Endothelial cell (in vitro differentiated cells): Measurements from ENCODE around the gene PTTG2. TPM values are rescaled to one million over a fixed set of nuclear protein-coding genes. Genes with fewer than 3 reads are reported as not detected.

ENCODE experiments used
- DNase-seq: peaks from one replicate; pipeline ENCODE4 v3.0.0; 2021; ENCODE audit warnings: low spot score
- H3K27ac Mint-ChIP-seq: one replicate; pipeline ENCODE4 v1.8.0; 2021; ENCODE audit warnings: mixed read lengths, inconsistent platforms; ENCODE audit not compliant: unreplicated experiment
- H3K27me3 Mint-ChIP-seq: one replicate; pipeline ENCODE4 v1.8.0; 2021; ENCODE audit warnings: mild to moderate bottlenecking, moderate library complexity, mixed read lengths, inconsistent platforms; ENCODE audit not compliant: unreplicated experiment
- H3K36me3 Mint-ChIP-seq: one replicate; pipeline ENCODE4 v1.8.0; 2021; ENCODE audit warnings: mild to moderate bottlenecking, low read depth, mixed read lengths, inconsistent platforms; ENCODE audit not compliant: unreplicated experiment
- H3K4me1 Mint-ChIP-seq: one replicate; pipeline ENCODE4 v1.8.0; 2021; ENCODE audit warnings: mild to moderate bottlenecking, mixed read lengths, inconsistent platforms; ENCODE audit not compliant: unreplicated experiment
- H3K4me3 Mint-ChIP-seq: one replicate; pipeline ENCODE4 v1.8.0; 2021; ENCODE audit warnings: mild to moderate bottlenecking, mixed read lengths, inconsistent platforms; ENCODE audit not compliant: unreplicated experiment
- H3K9me3 Mint-ChIP-seq: one replicate; pipeline ENCODE4 v1.8.0; 2021; ENCODE audit warnings: mixed read lengths, inconsistent platforms; ENCODE audit not compliant: unreplicated experiment
- CTCF ChIP-seq: fragments of 200-600 bp; sonication (generic); IDR thresholded peaks from one replicate; pipeline ENCODE4 v1.5.0; 2021; ENCODE audit warnings: antibody characterized with exemption; ENCODE audit not compliant: unreplicated experiment
- total RNA-seq: library from RNA; stranded (reverse); fragmentation: NEBNext Ultra II Directional; extraction: Animal tissue kit (Norgen Biotek cat#: 25700); gene quantifications from one replicate; pipeline ENCODE4 v1.2.1, GENCODE V29; 2021; ENCODE audit not compliant: unreplicated experiment

PTTG2 gene
- total RNA-seq, 1 donor from 2014 or later = not detected

- DNase-seq = no peak
- Mint-ChIP-seq H3K4me1 (no peaks in the 10 kb centered on the region), H3K27ac (no peak overlapping the region), H3K36me3 (peaks cover 4% of the 10 kb centered on the region), H3K9me3 (no peaks in the 10 kb centered on the region), H3K27me3 (peaks cover 6% of the 10 kb centered on the region), H3K4me3 (no peak overlapping the region)
- no peak for TF ChIP-seq CTCF
Observed at GRCh38 chr4:37935026-37935425, 25.2 kb upstream of the PTTG2 start.

- Mint-ChIP-seq H3K4me1 (no peaks in the 10 kb centered on the region), H3K27ac (no peak overlapping the region), H3K27me3 (peaks cover 4% of the 10 kb centered on the region), H3K9me3 (no peaks in the 10 kb centered on the region), H3K36me3 (peaks cover 4% of the 10 kb centered on the region), H3K4me3 (no peak overlapping the region)
- TF ChIP-seq CTCF = no peak
- DNase-seq = no peak
Observed at GRCh38 chr4:37936889-37937498, 23.2 kb upstream of the PTTG2 start.

- H3K4me1 Mint-ChIP-seq = no peaks in the 10 kb centered on the region
- DNase-seq = no peak
- H3K4me3 Mint-ChIP-seq = no peak overlapping the region
- H3K9me3 Mint-ChIP-seq = no peaks in the 10 kb centered on the region
- H3K27me3 Mint-ChIP-seq = peaks cover 4% of the 10 kb centered on the region
- peaks cover 4% of the 10 kb centered on the region for H3K36me3 Mint-ChIP-seq
- no peak for TF ChIP-seq CTCF
- no peak overlapping the region for H3K27ac Mint-ChIP-seq
Observed at GRCh38 chr4:37938208-37938607, 22.0 kb upstream of the PTTG2 start.

GRCh38 chr4:37946503-37947179 is 13.6 kb upstream of the PTTG2 start:
- Mint-ChIP-seq H3K4me1 (peaks cover 5% of the 10 kb centered on the region), H3K9me3 (no peaks in the 10 kb centered on the region), H3K36me3 (no peaks in the 10 kb centered on the region), H3K4me3 (no peak overlapping the region), H3K27me3 (peaks cover 2% of the 10 kb centered on the region), H3K27ac (no peak overlapping the region)
- no peak for TF ChIP-seq CTCF
- DNase-seq = no peak

- no peaks in the 10 kb centered on the region for H3K27me3 Mint-ChIP-seq
- H3K4me1 Mint-ChIP-seq = peaks cover 5% of the 10 kb centered on the region
- no peak overlapping the region for H3K27ac Mint-ChIP-seq
- DNase-seq = no peak
- H3K4me3 Mint-ChIP-seq = no peak overlapping the region
- TF ChIP-seq CTCF = no peak
- H3K36me3 Mint-ChIP-seq = no peaks in the 10 kb centered on the region
- no peaks in the 10 kb centered on the region for H3K9me3 Mint-ChIP-seq
Observed at GRCh38 chr4:37948542-37948941, 11.7 kb upstream of the PTTG2 start.
